Esophagus squamous epithelium (tissue), 4 donors: ENCODE measurements around the gene NCAM1.

Experiments
- POLR2A ChIP-seq, 4 donors: fragments of 450-650 bp; IDR thresholded peaks; one replicate each; pipeline ENCODE4 v1.6.1; 2017; ENCODE audit warnings: antibody characterized with exemption in 4 of 4, mild to moderate bottlenecking in 4 of 4, moderate library complexity in 3 of 4
- TF ChIP-seq, protein P1 (sequence below), 6 experiments: fragments of 450-650 bp in 4 of 6; fragments of 200-600 bp in 2 of 6; sonication (generic) in 2 of 6; IDR thresholded peaks; one replicate each; pipeline ENCODE4 v1.5.1; 2016 to 2019; ENCODE audit warnings: antibody characterized with exemption in 6 of 6, mild to moderate bottlenecking in 4 of 6, moderate library complexity in 4 of 6

DNA sequence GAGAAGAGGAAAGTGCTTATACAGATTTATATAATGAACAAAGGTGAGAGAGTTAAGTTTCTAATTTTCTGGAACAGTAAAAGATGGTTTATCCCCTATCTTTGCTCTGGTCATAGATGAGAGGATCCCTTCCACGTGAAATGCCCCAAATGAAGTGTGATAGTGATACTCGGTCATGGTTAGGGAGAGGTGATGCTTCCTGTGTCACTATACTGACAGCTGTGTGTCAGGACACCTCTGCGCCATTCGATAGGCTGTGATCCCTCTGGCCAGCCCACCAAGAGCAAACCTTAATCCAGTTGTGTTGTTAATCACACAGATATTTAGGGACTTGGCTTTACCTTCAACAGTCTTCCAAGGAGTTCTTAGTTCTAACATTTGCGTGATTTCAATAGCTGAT, 57.7 kb downstream of the NCAM1 start:
- TF ChIP-seq, protein P1, sequence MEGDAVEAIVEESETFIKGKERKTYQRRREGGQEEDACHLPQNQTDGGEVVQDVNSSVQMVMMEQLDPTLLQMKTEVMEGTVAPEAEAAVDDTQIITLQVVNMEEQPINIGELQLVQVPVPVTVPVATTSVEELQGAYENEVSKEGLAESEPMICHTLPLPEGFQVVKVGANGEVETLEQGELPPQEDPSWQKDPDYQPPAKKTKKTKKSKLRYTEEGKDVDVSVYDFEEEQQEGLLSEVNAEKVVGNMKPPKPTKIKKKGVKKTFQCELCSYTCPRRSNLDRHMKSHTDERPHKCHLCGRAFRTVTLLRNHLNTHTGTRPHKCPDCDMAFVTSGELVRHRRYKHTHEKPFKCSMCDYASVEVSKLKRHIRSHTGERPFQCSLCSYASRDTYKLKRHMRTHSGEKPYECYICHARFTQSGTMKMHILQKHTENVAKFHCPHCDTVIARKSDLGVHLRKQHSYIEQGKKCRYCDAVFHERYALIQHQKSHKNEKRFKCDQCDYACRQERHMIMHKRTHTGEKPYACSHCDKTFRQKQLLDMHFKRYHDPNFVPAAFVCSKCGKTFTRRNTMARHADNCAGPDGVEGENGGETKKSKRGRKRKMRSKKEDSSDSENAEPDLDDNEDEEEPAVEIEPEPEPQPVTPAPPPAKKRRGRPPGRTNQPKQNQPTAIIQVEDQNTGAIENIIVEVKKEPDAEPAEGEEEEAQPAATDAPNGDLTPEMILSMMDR (IDR thresholded peaks at IDR 0.05) = no peak
- TF ChIP-seq POLR2A (IDR thresholded peaks at IDR 0.05) = no peak
